Putamen (tissue), 1 donor: Measurements from ENCODE around the gene CIART.
"Not testable (repeated sequence)": the region's sequence is repeated elsewhere in the genome, so short reads cannot be mapped to it uniquely, and the experiment has no call there.

Source experiments
- DNase-seq: peaks from one replicate; pipeline ENCODE4 v3.0.0-alpha.2; 2016; ENCODE audit warnings: low spot score

The CIART gene, protein sequence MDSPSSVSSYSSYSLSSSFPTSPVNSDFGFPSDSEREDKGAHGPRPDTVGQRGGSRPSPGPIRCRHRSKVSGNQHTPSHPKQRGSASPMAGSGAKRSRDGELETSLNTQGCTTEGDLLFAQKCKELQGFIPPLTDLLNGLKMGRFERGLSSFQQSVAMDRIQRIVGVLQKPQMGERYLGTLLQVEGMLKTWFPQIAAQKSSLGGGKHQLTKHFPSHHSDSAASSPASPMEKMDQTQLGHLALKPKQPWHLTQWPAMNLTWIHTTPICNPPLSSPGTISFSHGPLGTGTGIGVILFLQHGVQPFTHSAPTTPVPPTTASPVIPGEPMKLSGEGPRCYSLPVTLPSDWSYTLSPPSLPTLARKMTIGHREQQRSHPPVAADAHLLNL

DNA sequence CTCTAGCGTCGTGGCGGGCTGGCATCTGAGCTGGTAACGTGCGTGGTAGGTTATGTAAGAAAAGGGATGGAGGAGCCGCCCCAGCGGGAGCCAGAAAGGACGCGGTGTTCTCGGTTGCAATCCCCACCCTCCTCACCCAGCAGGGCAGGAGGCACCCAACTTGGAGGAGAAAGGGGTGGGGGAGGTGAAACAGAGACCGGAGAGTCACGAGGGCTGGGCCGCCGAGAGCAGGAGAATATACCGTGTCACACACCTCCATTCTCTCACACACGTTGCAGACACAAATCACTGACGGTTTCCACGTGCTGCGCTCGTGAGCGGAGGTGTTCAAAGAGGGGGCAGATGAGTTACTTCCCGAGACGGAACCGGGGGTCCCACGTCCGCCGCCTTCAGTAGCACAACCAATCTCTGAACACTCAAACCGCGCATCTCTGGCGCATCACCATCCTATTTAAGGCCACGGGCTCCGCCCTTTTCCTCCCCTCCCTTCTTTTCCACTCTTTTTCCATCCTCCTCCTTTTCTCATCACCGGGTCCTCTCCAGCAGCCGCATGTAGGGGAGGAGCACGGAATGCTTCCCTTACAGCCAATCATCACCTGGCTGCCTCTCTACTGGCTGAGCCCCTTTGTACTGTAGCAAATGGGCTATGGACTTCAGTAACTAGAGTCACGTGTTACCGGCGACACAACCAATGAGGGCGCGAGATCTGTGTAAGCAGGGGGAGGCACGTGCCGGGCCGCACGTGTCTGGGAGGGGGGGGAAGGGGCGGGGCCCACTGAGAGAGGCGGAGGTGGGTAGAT is at the start of gene CIART:
TSS of gene CIART (plus strand) at position 797 of the 800 bp plus-strand sequence. CDS start 714 bp downstream, outside the sequence.
- peak; percentile 96 for DNase-seq

DNA sequence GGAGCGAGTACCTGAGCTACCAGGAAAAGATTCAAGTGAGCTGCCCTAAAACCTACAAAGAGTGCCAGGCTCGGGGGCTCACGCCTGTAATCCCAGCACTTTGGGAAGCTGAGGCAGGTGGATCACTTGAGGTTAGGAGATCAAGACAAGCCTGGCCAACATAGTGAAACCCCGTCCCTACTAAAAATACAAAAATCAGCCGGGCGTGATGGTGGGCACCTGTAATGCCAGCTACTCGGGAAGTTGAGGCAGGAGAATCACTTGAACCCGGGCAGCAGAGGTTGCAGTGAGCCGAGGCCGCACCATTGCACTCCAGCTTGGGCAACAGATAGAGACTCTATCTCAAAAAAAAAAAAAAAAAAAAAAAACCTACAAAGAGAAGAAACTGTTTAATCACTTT is 49.4 kb upstream of the CIART start:
- not testable (repeated sequence) for DNase-seq

DNA sequence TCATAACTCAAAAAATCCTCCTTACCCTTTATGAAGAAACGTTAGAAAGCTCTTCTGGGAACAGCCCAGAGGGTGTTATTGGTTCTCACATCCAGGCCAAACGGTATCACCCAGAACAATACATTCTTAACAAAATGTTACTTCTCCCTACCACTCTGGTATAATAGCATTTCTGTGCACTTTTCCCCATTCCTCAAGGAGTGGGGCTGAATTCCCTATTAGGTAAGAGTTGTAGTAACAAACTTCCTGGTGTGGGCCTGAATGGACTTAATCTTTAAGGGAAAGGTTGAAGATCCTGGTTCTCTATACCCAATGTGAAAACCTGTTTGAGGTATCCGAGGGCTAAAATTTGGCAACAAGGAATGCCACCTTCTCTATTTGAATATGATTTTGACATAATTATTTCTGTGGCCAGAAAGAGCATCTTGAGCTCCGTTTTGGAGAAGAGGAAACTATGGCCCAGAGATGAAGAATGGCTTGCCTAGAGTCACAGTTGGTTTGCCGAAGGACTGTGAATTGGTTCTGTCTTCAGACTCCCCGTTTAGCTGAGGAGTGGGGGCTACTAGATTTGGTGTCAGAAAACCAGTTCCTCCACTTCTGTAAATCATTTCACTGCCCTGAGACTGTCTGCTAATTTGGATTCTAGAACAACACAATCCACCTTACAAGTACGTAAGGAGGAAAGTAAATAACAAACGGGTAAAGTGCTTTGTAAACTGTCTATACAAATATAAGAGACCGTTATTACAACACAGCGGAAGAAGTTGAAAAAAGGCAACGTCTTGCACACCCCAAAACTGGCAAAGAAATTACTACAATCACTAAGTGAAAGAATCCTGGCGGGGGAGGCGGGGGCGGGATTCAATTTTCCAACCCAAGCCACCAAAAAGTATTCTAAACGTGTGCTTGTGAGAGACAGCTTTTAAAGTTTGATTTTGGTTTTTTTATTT is 48.7 kb upstream of the CIART start:
- DNase-seq: peak; percentile 34

DNA sequence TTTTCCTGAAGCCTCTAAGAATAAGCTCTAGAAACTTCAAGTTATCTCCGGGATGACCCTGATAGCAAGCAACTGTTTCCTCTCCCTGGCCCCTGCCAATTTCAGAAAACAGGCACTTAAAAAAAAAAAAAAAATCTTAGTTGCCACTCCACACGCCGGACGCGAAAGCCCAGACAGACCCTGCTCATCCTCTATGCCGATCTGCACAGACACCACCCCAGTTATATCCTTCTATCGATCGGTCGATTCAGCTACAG is 48.1 kb upstream of the CIART start:
- no peak for DNase-seq

DNA sequence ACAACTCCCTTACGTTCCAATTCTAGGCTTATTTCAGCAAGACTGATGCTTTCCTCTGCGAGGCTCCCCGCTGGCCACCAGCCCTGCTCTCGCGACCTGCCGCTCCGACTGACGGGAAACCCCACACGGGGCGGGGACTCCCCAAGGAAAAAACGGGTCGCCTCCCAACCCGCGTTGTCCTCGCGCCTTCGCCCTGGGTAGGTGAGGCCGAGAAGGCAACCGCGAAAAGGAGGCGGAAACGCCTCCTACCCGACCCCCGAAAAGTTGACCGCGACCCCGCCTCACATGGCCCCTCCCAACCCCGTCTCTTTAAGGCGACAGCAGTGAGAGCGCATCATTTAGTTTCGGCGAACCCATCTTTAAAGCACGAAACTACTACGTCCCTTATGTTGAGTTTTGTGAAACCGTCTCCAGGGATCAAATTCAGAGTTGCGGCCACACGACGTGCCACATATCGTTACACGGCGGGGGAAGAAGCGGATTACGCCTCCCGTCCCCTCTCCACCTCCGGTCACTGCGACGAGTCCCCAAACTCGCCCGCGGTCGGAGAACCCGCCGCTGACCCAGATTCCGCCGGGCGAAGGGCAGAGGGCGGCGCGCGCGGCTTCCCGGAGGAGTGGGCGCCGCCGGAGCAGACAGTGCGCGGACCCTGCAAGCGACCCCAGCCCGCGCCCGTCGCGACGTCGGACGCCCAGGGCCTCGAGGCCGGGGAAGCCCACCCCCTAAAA is 47.6 kb upstream of the CIART start:
- DNase-seq: peak; percentile 60

DNA sequence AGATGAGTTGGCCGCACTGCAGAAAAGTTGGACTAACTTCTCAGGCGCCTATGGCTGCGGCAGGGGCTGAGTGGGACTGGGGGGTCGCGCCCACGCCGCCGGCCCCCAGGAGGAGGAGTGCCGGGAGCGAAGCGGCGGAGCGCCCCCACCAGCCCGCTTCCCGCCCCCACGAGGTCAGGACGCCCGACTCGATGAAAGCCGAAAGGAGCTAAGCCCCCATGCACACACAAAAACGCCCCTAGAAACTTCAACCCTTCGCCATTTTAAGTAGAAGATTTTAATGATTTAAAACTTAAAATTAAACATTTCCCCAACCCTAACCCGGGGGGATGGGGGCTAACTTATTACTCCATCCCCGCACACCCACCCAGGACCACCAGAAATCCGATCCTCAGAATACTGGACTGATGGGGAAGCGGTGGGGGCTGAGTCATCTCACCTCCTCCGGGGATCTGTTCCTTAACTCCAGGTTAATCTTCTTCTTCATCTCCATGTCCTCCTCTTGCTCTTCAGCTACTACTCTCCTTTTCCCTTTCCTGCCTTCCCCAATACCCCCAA is 47.0 kb upstream of the CIART start:
- peak; percentile 7 for DNase-seq

DNA sequence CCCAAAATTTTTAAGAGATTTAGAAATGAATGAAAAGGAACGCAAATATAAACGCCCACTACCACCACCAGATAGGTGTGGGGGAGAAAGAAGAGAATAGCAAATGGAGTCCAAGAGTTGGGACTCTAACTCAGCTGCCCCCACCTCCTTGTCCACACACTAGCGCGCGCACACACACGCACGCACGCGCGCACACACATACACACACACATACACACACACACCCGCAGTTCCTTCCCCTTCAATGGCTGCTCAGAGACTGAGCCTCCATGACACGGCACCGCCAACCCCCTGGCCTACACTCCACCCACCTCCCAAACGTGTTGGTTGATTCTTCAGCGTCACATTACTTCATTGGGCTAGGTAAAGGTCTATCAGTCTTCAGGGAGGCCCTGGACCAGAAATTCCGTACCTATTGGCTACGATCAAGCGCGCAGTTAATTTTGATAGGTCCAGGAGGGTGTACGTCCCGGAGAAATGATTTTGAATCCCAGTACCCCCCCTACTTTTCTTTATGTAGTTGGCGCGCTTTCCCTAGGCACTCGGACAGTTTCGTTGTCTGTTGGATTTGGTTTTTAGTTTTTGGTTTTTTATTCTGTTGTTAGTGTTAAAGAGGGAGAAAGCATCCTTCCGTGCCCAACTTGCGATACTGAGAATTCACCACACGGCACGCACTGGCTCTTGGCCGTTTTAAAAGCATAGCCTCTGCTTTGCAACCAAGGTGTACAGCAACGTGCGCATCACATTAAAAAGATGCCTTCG is 46.3 kb upstream of the CIART start, which contains the start of gene ANP32E:
TSS of gene ANP32E (minus strand) at position 261 of the 762 bp plus-strand sequence. CDS start 326 bp downstream, outside the sequence.
- peak; percentile 99 for DNase-seq

DNA sequence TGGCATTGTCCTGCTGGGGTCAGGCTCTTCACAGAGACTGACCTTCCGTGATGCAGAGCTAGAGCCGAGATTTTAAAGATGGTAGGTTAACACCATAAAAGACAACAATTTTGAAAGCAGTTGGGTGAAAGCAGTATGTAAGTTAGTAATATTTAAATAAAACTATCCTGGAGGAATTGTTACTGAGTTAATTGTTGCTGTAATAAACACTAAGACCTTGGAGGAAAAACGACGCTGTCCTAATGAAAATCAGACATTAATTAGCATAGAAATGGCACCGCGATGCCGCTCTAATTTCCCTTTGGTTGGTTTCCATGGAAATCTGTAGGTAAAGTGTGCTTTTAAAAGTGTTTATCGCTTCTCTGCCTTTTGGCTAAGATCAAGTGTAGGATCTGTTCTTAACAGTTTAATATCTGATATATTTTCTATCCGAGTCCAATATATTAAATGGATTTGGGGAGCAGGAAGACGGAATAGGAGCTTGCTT is 45.7 kb upstream of the CIART start:
- DNase-seq: no peak

DNA sequence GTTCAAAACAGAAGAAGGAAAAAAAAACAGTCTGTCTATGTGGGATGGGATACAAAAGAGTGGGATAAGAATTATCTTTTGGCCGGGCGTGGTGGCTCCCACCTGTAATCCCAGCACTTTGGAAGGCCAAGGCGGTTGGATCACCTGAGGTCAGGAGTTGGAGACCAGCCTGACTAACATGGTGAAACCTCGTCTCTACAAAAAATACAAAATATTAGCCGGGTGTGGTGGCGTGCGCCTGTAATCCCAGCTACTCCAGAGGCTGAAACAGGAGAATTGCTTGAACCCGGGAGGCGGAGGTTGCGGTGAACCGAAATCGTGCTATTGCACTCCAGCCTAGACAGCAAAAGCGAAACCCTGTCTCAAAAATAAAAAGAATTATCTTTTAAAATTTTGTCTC is 45.2 kb upstream of the CIART start:
- DNase-seq: not testable (repeated sequence)

DNA sequence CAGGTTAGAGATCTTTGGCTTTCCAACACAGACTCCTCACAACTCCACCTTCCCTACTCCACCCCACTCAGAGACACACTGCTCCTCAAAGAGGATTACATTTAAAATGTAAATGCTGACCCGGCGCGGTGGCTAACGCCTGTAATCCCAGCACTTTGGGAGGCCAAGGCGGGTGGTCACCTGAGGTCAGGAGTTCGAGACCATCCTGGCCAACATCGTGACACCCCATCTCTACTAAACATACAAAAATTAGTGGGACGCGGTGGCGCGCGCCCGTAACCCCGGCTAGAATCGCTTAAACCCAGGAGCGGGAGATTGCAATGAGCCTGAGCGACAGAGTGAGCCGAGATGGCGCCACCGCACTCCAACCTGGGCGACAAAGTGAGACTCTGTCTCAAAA is 44.6 kb upstream of the CIART start:
- DNase-seq: no peak

DNA sequence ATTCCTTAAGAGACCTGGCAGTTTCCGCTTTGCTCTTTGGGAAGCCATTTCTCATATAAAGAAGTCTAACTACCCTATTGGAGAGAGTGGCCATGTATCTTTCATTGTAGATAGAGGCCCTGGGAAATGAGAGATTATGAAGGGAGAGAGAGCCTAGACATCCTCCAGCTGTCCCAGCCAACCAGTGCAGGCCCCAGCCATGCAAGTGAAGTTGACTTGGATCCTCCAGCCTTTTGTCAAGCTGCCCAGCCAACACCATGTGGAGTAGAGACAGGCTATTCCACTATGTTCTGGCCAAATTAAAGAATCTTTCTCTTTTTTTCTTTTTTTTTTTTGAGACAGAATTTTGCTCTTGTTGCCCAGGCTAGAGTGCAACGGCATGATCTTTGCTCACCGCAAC is 39.4 kb upstream of the CIART start:
- no peak for DNase-seq

DNA sequence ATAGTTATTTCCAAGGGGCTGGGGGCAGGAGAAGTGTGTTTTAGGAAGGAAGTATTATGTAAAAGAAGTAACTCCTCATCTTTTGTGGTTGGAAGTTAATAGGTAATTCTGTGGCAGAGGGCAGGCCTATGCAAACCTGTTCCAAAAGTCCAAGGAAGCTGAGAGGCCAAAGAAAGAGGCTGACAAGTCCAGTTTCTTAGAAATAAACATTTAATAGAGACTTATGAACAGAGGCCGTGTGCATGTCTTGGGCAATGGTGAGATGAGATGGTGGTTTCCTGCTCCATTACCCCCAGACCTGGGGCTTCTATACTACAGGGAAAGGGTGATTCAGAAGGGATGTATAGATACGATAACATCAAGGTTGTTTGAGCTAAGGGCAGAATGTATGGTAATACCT is 32.4 kb upstream of the CIART start:
- no peak for DNase-seq

DNA sequence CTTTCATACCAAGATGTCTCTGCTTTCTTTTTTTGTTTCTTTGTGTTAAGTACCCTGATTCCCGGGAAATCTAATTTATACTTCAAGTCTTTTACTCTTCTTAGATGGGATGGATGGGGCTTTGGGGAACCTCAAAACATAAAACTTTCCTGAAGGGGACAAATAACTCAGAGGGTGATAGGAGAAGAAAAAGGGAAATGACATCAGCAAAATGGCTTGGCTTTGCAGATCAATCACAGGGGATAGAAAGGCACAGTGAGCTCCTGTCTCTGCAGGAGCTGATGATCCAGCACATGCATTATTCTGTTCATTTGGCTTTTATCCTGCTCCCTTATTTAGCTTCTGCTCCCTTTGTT is 26.2 kb upstream of the CIART start:
- DNase-seq: no peak

DNA sequence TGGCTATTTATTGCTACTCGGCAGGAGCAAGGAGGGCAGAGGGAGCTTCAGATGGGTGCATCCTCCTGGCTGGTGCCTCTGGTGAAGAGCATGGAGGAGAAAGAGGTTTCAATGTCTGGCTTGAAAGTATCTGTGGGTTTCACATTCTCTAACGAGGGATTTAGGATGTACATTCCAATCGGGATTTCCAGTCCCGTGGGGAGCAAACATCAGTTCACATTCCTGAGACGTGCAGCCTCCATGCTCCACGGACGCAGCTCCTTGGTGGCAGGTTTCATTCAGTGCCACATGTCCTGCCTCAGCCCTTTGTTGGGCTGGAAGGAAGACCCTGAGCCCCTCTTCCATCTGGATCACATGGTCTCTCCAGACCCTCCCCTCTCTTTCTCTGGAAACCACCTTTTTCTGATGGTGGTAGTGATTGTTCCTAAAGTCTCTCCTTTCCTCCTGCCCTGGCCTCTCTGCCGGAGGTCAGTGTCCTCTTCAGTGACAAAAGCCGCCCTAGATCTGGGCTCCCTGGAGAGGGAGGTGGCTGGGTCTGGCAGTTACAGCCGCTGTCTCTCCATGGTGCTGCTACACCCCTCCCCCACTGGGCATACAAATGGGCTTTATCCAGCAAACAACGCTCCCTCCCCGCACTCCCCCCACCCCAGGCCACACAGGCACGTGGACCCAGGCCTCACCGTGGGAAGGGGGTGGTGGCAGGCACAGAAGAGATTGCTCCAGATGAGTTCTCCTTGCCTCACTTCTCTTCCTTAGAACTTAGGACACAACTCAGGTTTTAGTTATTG is 25.6 kb upstream of the CIART start:
- peak; percentile 83 for DNase-seq

DNA sequence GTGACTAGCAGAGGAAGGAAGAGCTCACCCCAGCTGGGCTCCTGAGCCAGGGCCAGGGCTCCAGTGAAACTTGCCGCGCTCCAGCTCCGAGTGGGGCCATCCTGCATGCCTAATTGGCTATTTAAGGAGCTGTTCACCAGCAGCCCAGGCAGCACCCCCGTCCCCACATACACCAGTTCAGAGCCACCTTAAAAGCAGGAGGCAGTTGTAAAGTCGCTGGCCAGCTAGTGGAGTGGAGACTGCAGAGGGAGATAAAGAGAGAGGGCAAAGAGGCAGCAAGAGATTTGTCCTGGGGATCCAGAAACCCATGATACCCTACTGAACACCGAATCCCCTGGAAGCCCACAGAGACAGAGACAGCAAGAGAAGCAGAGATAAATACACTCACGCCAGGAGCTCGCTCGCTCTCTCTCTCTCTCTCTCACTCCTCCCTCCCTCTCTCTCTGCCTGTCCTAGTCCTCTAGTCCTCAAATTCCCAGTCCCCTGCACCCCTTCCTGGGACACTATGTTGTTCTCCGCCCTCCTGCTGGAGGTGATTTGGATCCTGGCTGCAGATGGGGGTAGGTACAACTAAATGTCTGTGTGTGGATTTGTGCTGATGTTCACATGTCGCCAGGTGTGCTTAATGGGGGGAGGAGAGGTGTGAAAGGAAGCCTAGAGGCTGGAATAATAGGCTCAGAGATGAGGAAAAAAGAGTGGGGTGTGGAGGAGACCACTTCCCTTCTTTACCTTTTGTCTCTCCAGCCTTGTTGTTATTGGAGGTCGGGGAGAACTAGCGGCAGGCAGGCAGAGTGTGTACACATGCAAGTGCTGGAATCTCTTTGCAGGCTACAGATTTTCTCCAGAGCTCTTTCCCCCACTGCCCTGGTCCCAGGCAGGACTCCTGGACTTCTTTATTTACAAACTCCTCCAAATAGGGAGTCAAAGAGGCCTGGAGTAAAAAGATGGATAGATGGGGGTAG is 24.4 kb upstream of the CIART start, which contains the start of gene CA14:
TSS of gene CA14 (plus strand) at position 151 of the 962 bp plus-strand sequence. CDS start at position 506, 355 bp downstream.
- DNase-seq: peak; percentile 79

DNA sequence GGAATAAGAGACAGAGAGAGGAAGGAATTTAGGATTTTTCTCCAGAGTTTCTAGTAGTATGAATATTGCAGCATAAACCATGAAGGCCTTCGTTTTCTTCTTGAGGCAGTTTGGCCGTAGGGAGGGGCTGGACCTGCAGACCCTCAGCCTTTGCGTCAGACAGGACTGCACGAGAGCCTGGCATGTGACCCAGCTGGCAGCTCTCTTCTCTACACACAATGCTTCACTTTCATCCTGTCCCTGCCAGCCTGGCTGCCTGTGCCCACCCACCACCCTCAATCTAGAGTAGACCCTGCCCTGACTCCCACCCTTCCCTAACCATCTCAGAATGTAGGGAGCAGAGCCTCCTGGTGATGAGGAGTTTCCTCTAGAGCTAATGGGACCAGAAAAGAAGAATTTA is 23.1 kb upstream of the CIART start:
- DNase-seq: no peak

DNA sequence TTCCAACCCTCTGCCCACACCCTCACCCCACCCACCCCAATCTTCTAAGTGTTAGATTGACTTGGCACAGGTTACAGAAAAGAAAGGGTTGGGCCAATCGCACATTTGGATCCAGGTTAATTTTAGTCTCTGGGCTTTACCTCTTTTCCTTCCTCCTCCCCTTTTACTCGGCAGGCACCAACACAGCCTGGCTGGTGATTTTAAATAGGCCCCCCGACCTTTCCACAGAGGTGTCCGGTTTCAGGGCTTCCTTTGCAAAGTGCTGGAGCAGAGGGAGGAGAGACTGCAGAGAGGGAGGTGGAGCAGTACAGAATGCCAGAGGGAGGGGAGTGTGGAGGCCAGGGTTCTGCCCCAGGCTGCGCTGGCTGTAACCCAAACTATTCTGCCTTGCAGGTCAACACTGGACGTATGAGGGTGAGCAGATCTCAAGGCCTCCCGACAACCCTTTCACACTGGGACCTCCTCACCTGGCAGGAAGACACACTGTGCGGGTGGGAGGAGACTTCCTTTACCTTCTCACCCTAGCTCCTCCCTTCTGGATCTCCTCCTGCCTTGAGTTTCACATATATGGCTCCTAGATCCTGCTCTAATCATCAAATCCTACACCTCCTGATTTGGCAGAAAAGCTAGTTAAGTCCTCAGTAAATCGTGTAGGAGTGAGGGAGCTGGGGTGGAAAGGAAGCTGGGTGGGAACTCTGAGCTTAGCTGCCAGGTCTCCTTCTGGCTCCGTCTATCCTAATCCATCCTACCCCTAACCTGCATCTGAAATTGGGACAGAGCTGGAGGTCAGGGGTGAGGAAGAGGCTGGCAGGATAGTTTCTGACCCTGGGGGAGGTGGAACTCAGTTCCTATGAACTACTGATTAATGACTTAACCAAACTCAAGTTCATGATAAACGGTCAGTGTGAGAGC is 22.3 kb upstream of the CIART start:
- DNase-seq: peak; percentile 83
